Measurements from ENCODE around the gene SAE1. TPM values are rescaled to one million over a fixed set of nuclear protein-coding genes. Genes with fewer than 3 reads are reported as not detected.

SAE1 gene
- total RNA-seq, 1 donor from 2014 or later = 305 TPM

GRCh38 chr19:47146920-47147319 is 16.3 kb downstream of the SAE1 start:
- no peak for TF ChIP-seq CTCF (IDR thresholded peaks at IDR 0.05)
- TF ChIP-seq EZH2phosphoT487 (IDR thresholded peaks at IDR 0.05) = no peak
- no peak for TF ChIP-seq EZH2 (IDR thresholded peaks at IDR 0.05)
- Histone ChIP-seq H3K4me2 (no peak overlapping the region), H4K20me1 (ENCODE audit: low read depth) (peaks cover 89% of the 10 kb centered on the region), H3K9ac (no peak overlapping the region), H3F3A (ENCODE audit: low read depth) (peaks cover 22% of the 10 kb centered on the region), H3K4me1 (peaks cover 6% of the 10 kb centered on the region), H3K4me3 (no peak overlapping the region), H3K27me3 (no peaks in the 10 kb centered on the region), H3K79me2 (ENCODE audit: low read depth) (peaks cover 100% of the 10 kb centered on the region), H3K36me3 (peaks cover 27% of the 10 kb centered on the region), H2AFZ (replicated peaks) (no peak overlapping the region), H3K27ac (no peak overlapping the region), H3K9me3 (ENCODE audit: low read depth) (no peaks in the 10 kb centered on the region)
- no peaks in the 10 kb centered on the region for H3K27me3 Mint-ChIP-seq (ENCODE audit: insufficient read depth, low read depth)
- no peaks in the 10 kb centered on the region for H3K9me3 Mint-ChIP-seq
- peaks cover 45% of the 10 kb centered on the region for H3K36me3 Mint-ChIP-seq
- DNase-seq (ENCODE audit: low spot score) = no peak
- peaks cover 21% of the 10 kb centered on the region for H3K4me1 Mint-ChIP-seq
- H3K4me3 Mint-ChIP-seq = no peak overlapping the region
- H3K27ac Mint-ChIP-seq = no peak overlapping the region

- H3K27ac ChIP-seq = peak overlapping the region; percentile 68
- H3K36me3 Mint-ChIP-seq = peaks cover 50% of the 10 kb centered on the region
- H3K36me3 ChIP-seq = peaks cover 31% of the 10 kb centered on the region
Measured at GRCh38 chr19:47151627-47152026, 21.0 kb downstream of the SAE1 start.

GRCh38 chr19:47152205-47152604 is 21.6 kb downstream of the SAE1 start:
- TF ChIP-seq EZH2phosphoT487 (IDR thresholded peaks at IDR 0.05) = no peak
- no peak for TF ChIP-seq EZH2 (IDR thresholded peaks at IDR 0.05)
- no peak for DNase-seq (ENCODE audit: low spot score)
- Histone ChIP-seq H2AFZ (replicated peaks) (no peak overlapping the region), H3K27me3 (no peaks in the 10 kb centered on the region), H3K27ac (peak overlapping the region; percentile 68), H3K79me2 (ENCODE audit: low read depth) (peaks cover 87% of the 10 kb centered on the region), H3K4me2 (no peak overlapping the region), H4K20me1 (ENCODE audit: low read depth) (peaks cover 82% of the 10 kb centered on the region), H3K4me3 (no peak overlapping the region), H3K36me3 (peaks cover 31% of the 10 kb centered on the region), H3F3A (ENCODE audit: low read depth) (peaks cover 54% of the 10 kb centered on the region), H3K9ac (peak overlapping the region; percentile 5), H3K9me3 (ENCODE audit: low read depth) (no peaks in the 10 kb centered on the region), H3K4me1 (peaks cover 16% of the 10 kb centered on the region)
- peaks cover 41% of the 10 kb centered on the region for H3K4me1 Mint-ChIP-seq
- peaks cover 51% of the 10 kb centered on the region for H3K36me3 Mint-ChIP-seq
- H3K9me3 Mint-ChIP-seq = no peaks in the 10 kb centered on the region
- H3K27me3 Mint-ChIP-seq (ENCODE audit: insufficient read depth, low read depth) = no peaks in the 10 kb centered on the region
- H3K4me3 Mint-ChIP-seq = no peak overlapping the region
- H3K27ac Mint-ChIP-seq = peak overlapping the region; percentile 23

More at GRCh38 chr19:47151627-47152026, 21.0 kb downstream of the SAE1 start:
- no peaks in the 10 kb centered on the region for H3K27me3 Mint-ChIP-seq (ENCODE audit: insufficient read depth, low read depth)
- Histone ChIP-seq H3F3A (ENCODE audit: low read depth) (peaks cover 49% of the 10 kb centered on the region), H3K9me3 (ENCODE audit: low read depth) (no peaks in the 10 kb centered on the region), H3K4me3 (no peak overlapping the region), H2AFZ (replicated peaks) (no peak overlapping the region), H3K79me2 (ENCODE audit: low read depth) (peaks cover 87% of the 10 kb centered on the region), H3K9ac (peak overlapping the region; percentile 5), H3K27me3 (no peaks in the 10 kb centered on the region), H4K20me1 (ENCODE audit: low read depth) (peaks cover 80% of the 10 kb centered on the region), H3K4me2 (no peak overlapping the region), H3K4me1 (peaks cover 11% of the 10 kb centered on the region)
- peaks cover 36% of the 10 kb centered on the region for H3K4me1 Mint-ChIP-seq
- peak overlapping the region; percentile 72 for H3K27ac Mint-ChIP-seq
- H3K9me3 Mint-ChIP-seq = no peaks in the 10 kb centered on the region
- DNase-seq (ENCODE audit: low spot score) = no peak
- H3K4me3 Mint-ChIP-seq = peak overlapping the region; percentile 22
- TF ChIP-seq EZH2phosphoT487 (IDR thresholded peaks at IDR 0.05) (no peak), CTCF (IDR thresholded peaks at IDR 0.05) (no peak), EZH2 (IDR thresholded peaks at IDR 0.05) (no peak)

- Histone ChIP-seq H3K27me3 (no peaks in the 10 kb centered on the region), H3K9ac (no peak overlapping the region), H3K36me3 (peaks cover 31% of the 10 kb centered on the region), H3K4me1 (peaks cover 21% of the 10 kb centered on the region), H3K79me2 (ENCODE audit: low read depth) (peaks cover 86% of the 10 kb centered on the region), H3K4me3 (no peak overlapping the region), H4K20me1 (ENCODE audit: low read depth) (peaks cover 87% of the 10 kb centered on the region), H3F3A (ENCODE audit: low read depth) (peaks cover 58% of the 10 kb centered on the region), H3K4me2 (no peak overlapping the region), H3K9me3 (ENCODE audit: low read depth) (no peaks in the 10 kb centered on the region), H3K27ac (peak overlapping the region; percentile 68), H2AFZ (replicated peaks) (no peak overlapping the region)
- H3K4me3 Mint-ChIP-seq = no peak overlapping the region
- DNase-seq (ENCODE audit: low spot score) = no peak
- TF ChIP-seq EZH2 (IDR thresholded peaks at IDR 0.05) = no peak
- no peak for TF ChIP-seq CTCF (IDR thresholded peaks at IDR 0.05)
- no peak for TF ChIP-seq EZH2phosphoT487 (IDR thresholded peaks at IDR 0.05)
- peaks cover 51% of the 10 kb centered on the region for H3K36me3 Mint-ChIP-seq
- H3K9me3 Mint-ChIP-seq = no peaks in the 10 kb centered on the region
- no peaks in the 10 kb centered on the region for H3K27me3 Mint-ChIP-seq (ENCODE audit: insufficient read depth, low read depth)
- H3K4me1 Mint-ChIP-seq = peaks cover 46% of the 10 kb centered on the region
- peak overlapping the region; percentile 23 for H3K27ac Mint-ChIP-seq
Measured at GRCh38 chr19:47152632-47153031, 22.0 kb downstream of the SAE1 start.
